K562 (cell line): ENCODE results near the gene OXA1L. TPM values are rescaled to one million over a fixed set of nuclear protein-coding genes. Genes with fewer than 3 reads are reported as not detected.

Experiments
- CTCFL ChIP-seq: IDR thresholded peaks from 2 replicates; pipeline ENCODE4 v1.6.1; 2011; ENCODE audit warnings: borderline replicate concordance, low read depth, mild to moderate bottlenecking, moderate library complexity, low read length; ENCODE audit not compliant: insufficient read depth, poor library complexity, severe bottlenecking
- ETV6 ChIP-seq, 3 experiments: fragments of 150-350 bp in 1 of 3; sonication (generic) in 1 of 3; formaldehyde crosslinking in 1 of 3; IDR thresholded peaks; 2 replicates each; pipeline versions ENCODE4 v1.6.1 to v1.8.0; 2014 to 2022; ENCODE audit warnings: borderline replicate concordance in 2 of 3, low read depth in 2 of 3, antibody characterized with exemption in 1 of 3, low read length in 1 of 3, mild to moderate bottlenecking in 1 of 3, missing genetic modification reagents in 1 of 3
- FOXK1 ChIP-seq: sonication (generic); formaldehyde crosslinking; IDR thresholded peaks from 2 replicates; pipeline ENCODE4 v1.8.0; 2022; ENCODE audit warnings: missing genetic modification reagents, mild to moderate bottlenecking, borderline replicate concordance
- FOXK2 ChIP-seq, 2 experiments: fragments of 450-650 bp; IDR thresholded peaks in 1 of 2; conservative IDR thresholded peaks in 1 of 2; 2 replicates each; pipeline ENCODE4 v1.6.1; 2016; ENCODE audit warnings: low read depth in 2 of 2, mild to moderate bottlenecking in 1 of 2
- HDGF ChIP-seq: fragments of 450-650 bp; IDR thresholded peaks from 2 replicates; pipeline ENCODE4 v1.6.1; 2016
- HMGN3 ChIP-seq: IDR thresholded peaks from 2 replicates; pipeline ENCODE4 v1.6.1; 2011; ENCODE audit warnings: borderline replicate concordance, low read depth, mild to moderate bottlenecking, mixed read lengths, low read length; ENCODE audit not compliant: insufficient read length; ENCODE audit errors: extremely low read depth
- KLF13 ChIP-seq: fragments of 450-650 bp; IDR thresholded peaks from 2 replicates; pipeline ENCODE4 v1.6.1; 2016; ENCODE audit warnings: missing genetic modification characterization, low read depth, mild to moderate bottlenecking, missing compliant biosample characterization, moderate library complexity, borderline replicate concordance
- MBD2 ChIP-seq: sonication (generic); IDR thresholded peaks from 2 replicates; pipeline ENCODE4 v1.6.1; 2016; ENCODE audit warnings: low read depth, borderline replicate concordance
- NFATC3 ChIP-seq: fragments of 450-650 bp; IDR thresholded peaks from 2 replicates; pipeline ENCODE4 v1.6.1; 2017; ENCODE audit warnings: mild to moderate bottlenecking
- POLR2H ChIP-seq: IDR thresholded peaks from 2 replicates; pipeline ENCODE4 v1.6.1; 2016; ENCODE audit warnings: missing genetic modification characterization, low read depth, mild to moderate bottlenecking, control low read depth, missing compliant biosample characterization, moderate library complexity
- RBBP5 ChIP-seq: fragments of 200-600 bp; sonication (generic); IDR thresholded peaks from 2 replicates; pipeline ENCODE4 v1.6.1; 2012; ENCODE audit warnings: borderline replicate concordance, mild to moderate bottlenecking, low read length, control low read depth, inconsistent platforms; ENCODE audit not compliant: insufficient read depth, poor library complexity, severe bottlenecking
- RFX1 ChIP-seq: fragments of 450-650 bp; IDR thresholded peaks from 2 replicates; pipeline ENCODE4 v1.6.1; 2016; ENCODE audit warnings: mild to moderate bottlenecking, moderate library complexity
- TAL1 ChIP-seq: fragments of 450-650 bp; IDR thresholded peaks from 2 replicates; pipeline ENCODE4 v1.6.1; 2016; ENCODE audit warnings: mild to moderate bottlenecking
- ZC3H8 ChIP-seq: fragments of 450-650 bp; IDR thresholded peaks from 2 replicates; pipeline ENCODE4 v1.6.1; 2017
- ZMIZ1 ChIP-seq, 2 experiments: fragments of 150-350 bp in 1 of 2; IDR thresholded peaks; 2 replicates each; pipeline ENCODE4 v1.6.1; 2012 to 2016; ENCODE audit warnings: low read depth in 2 of 2, low read length in 2 of 2, mild to moderate bottlenecking in 1 of 2, moderate library complexity in 1 of 2
- ZNF282 ChIP-seq: sonication (generic); formaldehyde crosslinking; IDR thresholded peaks from 2 replicates; pipeline ENCODE4 v1.8.1; 2023; ENCODE audit warnings: missing genetic modification reagents
- ZNF444 ChIP-seq: fragments of 250-450 bp; sonication (Bioruptor Pico); IDR thresholded peaks from 2 replicates; pipeline ENCODE4 v1.4.0; 2020; ENCODE audit warnings: mild to moderate bottlenecking, moderate library complexity
- ZNF551 ChIP-seq: fragments of 250-450 bp; sonication (Bioruptor Pico); IDR thresholded peaks from 2 replicates; pipeline ENCODE4 v1.5.0; 2021; ENCODE audit warnings: mild to moderate bottlenecking, moderate library complexity
- polyA plus RNA-seq, 8 experiments: library from polyadenylated mRNA; depleted of rRNA in 4 of 8; stranded (reverse) in 5 of 8; unstranded in 3 of 8; fragments of >200 nt; fragmentation: Nextera tagmentation in 2 of 8; fragmentation: Illumina TruSeq in 1 of 8; extraction: Ambion mirVana in 2 of 8; extraction: Trizol in 1 of 8; gene quantifications; 2 replicates each; pipeline versions ENCODE4 v1.2.1 to v1.2.3, GENCODE V29; 2011 to 2014; ENCODE audit warnings: inconsistent platforms in 1 of 8, missing spikeins in 1 of 8
- total RNA-seq, 7 experiments: library from RNA; depleted of rRNA in 6 of 7; stranded (reverse); fragments of >200 nt in 6 of 7; fragmentation: Illumina TruSeq in 2 of 7; extraction: Trizol in 2 of 7; gene quantifications; 2 replicates each; pipeline versions ENCODE4 v1.2.1 to v1.2.3, GENCODE V29; 2011 to 2021; ENCODE audit warnings: low replicate concordance in 1 of 7
- TF ChIP-seq, protein P1 (sequence below): sonication (generic); formaldehyde crosslinking; IDR thresholded peaks from 2 replicates; pipeline ENCODE4 v1.8.0; 2022; ENCODE audit warnings: mild to moderate bottlenecking, missing genetic modification reagents

The OXA1L gene
- total and polyA plus RNA-seq, 9 of the 15 experiments (the other 6 are each of a cell fraction or from before 2014, with no cell fraction given): 100 to 204 (median 145) TPM

DNA sequence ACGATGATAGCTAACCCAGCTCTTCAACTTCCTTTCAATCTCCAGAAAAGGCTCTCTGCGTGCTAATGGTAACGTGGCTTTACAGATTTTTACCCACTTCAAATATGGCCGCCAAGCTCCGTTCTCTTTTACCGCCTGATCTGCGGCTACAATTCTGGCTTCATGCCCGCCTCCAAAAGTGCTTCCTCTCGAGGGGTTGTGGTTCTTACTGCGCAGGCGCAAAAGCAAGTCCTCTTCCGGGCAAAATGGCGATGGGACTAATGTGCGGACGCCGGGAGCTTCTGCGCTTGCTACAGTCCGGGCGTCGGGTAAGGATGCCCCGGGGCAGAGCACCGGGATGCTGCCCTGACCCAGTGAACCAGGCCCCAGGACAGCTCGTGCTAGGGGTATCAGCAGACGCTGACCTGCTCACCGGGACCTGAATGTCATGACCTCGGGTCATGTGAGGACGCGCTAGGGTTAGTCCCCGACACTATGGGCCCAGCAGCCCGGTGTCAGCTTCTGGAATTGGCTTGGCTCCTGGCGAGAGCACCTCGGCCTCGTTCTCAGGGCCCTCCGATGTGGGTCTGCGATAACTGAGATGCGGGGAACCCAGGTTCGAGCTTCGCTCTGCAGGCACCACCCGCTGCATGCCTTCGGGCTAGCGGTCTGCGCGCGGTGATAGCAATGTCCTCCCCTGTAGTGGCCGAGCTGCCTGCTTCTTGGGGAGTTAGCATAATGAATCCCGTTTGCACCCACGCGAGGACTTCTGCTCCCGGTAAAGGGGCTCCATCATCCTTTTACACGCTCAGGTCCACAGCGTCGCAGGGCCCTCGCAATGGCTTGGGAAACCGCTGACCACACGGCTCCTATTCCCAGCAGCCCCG, at the start of gene OXA1L (continued):
- TF ChIP-seq ZMIZ1 (IDR thresholded peaks at IDR 0.05; ENCODE audit: low read depth in 2 of 2, low read length in 2 of 2) (peak in 1 of 2 experiments; percentile 11; a peak in 2 of 4 replicates), CTCFL (no peak), HMGN3 (peak; percentile 41), HDGF (no peak), ZC3H8 (no peak), FOXK2 (conservative IDR thresholded peaks at IDR 0.05 in 1 of 2, IDR thresholded peaks at IDR 0.05 in 1 of 2; ENCODE audit: low read depth in 2 of 2) (0 out of 4 replicates have a peak, but pooled peaks of 1 of the 2 experiments have one; percentile 8), RBBP5 (peak; percentile 98), MBD2 (peak; percentile 55; the same call in 1 of the 2 replicates), ZNF551 (CRISPR knock-in tag) (no peak), RFX1 (no peak), KLF13 (tag) (no peak), TAL1 (no peak), ZNF444 (CRISPR knock-in tag) (0 out of 2 replicates have a peak, but pooled peaks have one; percentile 8), ZNF282 (CRISPR knock-in tag) (no peak), FOXK1 (CRISPR knock-in tag) (no peak; the same call in 1 of the 2 replicates), ETV6 (IDR thresholded peaks at IDR 0.05; ENCODE audit: borderline replicate concordance in 1 of 2, low read depth in 2 of 2, low read length in 1 of 2) (no peak), ETV6 (CRISPR knock-in tag; IDR thresholded peaks at IDR 0.05; ENCODE audit: borderline replicate concordance) (no peak), NFATC3 (no peak), POLR2H (tag) (peak; percentile 92)
- TF ChIP-seq, protein P1, sequence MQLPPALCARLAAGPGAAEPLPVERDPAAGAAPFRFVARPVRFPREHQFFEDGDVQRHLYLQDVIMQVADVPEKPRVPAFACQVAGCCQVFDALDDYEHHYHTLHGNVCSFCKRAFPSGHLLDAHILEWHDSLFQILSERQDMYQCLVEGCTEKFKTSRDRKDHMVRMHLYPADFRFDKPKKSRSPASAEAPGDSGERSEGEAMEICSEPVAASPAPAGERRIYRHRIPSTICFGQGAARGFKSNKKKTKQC (CRISPR knock-in tag): peak; percentile 76; the same call in 1 of the 2 replicates
